Measurements from ENCODE around the gene ZNF329.

DNA sequence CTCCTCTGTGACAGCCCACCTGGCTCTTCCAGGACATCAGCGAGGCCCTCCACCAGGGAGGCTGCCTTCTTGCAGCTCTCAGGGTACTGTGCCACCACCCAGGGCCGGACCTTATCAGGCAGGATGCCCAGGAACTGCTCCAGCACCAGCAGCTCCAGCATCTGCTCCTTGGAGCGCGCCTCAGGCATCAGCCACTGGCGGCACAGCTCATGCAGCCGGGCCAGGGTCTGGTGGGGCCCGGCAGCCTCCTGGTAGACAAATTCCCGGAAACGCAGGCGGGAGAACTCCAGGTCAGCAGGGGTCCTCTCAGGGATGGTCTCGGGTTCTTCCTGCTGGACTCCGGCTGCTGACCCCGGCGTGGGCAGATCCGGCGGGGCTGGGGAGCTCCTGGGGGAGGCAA is 60.7 kb downstream of the ZNF329 start:
- TF ChIP-seq EZH2phosphoT487 (IDR thresholded peaks at IDR 0.05; ENCODE audit: borderline replicate concordance): no peak
- no peak for TF ChIP-seq POLR2AphosphoS5 (IDR thresholded peaks at IDR 0.05; ENCODE audit: low read depth, low read length)
- TF ChIP-seq ZNF274 (IDR thresholded peaks at IDR 0.05; ENCODE audit: low read depth, low read length): no peak
- no peak for TF ChIP-seq CBX3 (IDR thresholded peaks at IDR 0.05; ENCODE audit: low read depth)
- no peak for TF ChIP-seq POLR2A (IDR thresholded peaks at IDR 0.05; ENCODE audit: borderline replicate concordance, extremely low read depth, insufficient read depth, insufficient read length)
- TF ChIP-seq FOSL1 (IDR thresholded peaks at IDR 0.05; ENCODE audit: low read depth): no peak
- no peak for TF ChIP-seq JUND (IDR thresholded peaks at IDR 0.05)
- no peak for TF ChIP-seq CEBPB (IDR thresholded peaks at IDR 0.05; ENCODE audit: low read depth)
- TF ChIP-seq, protein P1, sequence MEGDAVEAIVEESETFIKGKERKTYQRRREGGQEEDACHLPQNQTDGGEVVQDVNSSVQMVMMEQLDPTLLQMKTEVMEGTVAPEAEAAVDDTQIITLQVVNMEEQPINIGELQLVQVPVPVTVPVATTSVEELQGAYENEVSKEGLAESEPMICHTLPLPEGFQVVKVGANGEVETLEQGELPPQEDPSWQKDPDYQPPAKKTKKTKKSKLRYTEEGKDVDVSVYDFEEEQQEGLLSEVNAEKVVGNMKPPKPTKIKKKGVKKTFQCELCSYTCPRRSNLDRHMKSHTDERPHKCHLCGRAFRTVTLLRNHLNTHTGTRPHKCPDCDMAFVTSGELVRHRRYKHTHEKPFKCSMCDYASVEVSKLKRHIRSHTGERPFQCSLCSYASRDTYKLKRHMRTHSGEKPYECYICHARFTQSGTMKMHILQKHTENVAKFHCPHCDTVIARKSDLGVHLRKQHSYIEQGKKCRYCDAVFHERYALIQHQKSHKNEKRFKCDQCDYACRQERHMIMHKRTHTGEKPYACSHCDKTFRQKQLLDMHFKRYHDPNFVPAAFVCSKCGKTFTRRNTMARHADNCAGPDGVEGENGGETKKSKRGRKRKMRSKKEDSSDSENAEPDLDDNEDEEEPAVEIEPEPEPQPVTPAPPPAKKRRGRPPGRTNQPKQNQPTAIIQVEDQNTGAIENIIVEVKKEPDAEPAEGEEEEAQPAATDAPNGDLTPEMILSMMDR (IDR thresholded peaks at IDR 0.05 in 2 of 3, conservative IDR thresholded peaks at IDR 0.05 in 1 of 3; ENCODE audit: borderline replicate concordance in 1 of 3, insufficient read depth in 1 of 3, low read depth in 2 of 3, low read length in 2 of 3): no peak
